GM18861 (cell line): ENCODE measurements around the gene PLEKHG7.
"Not testable (repeated sequence)": the region's sequence is repeated elsewhere in the genome, so short reads cannot be mapped to it uniquely, and the experiment has no call there.

Experiments used
- ATAC-seq: cut with Tn5 transposase; IDR thresholded peaks from one replicate; pipeline ENCODE4 v1.9.1; 2021; ENCODE audit not compliant: unreplicated experiment

The PLEKHG7 gene

GRCh38 chr12:92745856-92746550 lies 43.2 kb downstream of the PLEKHG7 start:
- ATAC-seq = no peak

DNA sequence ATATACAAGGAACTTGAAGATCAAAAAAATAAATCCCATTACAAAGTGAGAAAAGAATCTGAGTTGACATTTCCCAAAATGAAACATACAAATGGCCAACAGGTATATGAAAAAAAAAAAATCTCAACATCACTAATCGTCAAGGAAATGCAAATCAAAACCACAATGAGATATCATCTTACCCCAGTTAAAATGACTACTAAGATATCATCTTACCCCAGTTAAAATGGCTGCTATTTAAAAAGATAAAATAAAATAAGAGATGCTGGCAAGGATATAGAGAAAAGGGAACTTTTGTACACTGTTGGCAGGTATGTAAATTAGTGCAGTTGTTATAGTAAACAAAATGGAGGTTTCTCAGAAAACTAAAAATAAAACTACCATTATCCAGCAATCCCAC lies 44.4 kb downstream of the PLEKHG7 start:
- ATAC-seq = no peak

DNA sequence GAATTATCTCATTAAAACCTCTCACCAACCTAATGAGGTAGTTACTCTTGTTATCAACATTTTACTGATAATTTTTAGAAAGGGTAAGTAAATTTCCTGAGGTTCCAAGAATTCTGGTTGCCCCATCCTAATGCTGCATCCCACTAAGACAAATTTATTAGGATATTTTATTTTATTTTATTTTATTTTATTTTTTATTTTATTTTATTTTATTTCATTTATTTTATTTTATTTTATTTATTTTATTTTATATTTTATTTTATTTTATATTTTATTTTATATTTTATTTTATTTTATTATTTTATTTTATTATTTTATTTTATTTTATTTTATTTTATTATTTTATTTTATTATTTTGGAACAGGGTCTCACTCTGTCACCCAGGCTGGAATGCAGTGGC lies 46.9 kb downstream of the PLEKHG7 start:
- ATAC-seq = not testable (repeated sequence)

DNA sequence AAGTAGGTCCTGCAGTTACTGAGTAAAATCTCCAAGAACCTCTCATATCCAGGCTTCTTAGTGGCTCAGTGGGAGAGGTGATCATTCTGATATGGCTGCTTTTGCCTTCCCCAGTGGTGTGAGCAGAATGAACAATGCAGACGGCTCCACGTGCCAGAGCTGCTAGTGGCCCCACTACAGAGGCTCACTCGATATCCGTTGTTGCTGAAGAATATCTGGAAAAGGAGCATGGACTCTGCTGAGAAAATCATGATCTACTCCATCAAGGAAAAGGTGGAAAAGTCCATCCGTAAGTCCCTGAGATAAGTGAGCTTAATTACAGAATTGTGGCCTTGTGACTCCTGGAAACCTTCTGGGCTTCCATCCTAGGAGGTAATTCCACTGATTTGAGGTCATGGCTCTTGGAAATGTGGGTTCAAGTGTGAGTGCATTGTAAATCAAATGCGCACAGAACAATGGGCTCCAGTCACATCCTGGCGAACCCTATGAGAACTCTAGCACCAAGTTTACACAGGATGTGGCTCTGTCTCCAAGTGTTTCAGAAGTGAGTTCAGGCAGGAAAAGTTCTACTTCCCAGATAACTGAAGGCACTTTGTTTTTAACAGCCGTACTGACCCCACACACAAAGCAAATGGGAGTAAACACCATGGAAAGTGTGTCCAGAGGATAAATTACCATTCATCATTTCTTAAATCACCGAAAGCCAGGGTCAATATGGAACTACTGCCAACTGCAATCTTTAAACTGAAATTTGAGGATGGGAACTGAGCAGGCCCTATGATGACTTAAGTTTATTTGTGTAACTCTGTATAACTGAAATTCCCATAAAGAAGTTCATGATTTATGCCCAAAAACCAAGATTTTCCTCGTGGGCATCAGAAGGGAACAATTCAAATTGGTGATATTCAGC lies 51.4 kb downstream of the PLEKHG7 start:
- no peak for ATAC-seq

DNA sequence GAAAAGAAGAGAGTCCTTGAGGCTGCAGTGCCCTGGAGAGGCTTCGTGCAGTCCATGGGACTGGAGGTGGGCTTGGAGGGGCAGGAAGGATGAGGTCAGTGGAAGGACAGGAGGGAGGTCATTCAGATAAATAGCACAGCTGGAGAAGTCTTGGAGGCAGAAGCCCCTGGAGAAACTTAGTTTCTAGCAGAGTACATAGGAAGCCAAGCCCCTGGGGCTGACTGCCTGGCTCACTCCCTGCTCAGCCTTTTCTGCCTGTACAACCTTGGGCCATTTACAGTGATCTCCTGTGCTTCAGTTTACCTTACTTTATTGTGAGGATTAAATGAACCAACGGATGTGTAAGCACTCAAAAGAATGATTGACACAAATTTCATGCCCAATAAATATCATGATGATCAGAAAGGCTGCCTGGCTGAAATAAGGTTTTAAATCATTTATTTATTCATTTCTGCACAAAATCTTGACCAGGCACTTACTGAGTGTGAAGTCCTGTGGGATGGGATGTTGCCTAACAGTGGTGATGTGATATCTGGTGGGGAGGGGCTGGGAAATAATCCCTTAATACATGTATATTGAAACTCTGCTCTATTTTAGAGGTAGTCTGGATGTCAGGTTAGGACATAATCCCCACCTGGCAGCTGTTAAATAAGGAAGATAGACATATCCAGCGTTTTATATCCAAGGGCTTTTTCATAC lies 54.3 kb downstream of the PLEKHG7 start:
- no peak for ATAC-seq

DNA sequence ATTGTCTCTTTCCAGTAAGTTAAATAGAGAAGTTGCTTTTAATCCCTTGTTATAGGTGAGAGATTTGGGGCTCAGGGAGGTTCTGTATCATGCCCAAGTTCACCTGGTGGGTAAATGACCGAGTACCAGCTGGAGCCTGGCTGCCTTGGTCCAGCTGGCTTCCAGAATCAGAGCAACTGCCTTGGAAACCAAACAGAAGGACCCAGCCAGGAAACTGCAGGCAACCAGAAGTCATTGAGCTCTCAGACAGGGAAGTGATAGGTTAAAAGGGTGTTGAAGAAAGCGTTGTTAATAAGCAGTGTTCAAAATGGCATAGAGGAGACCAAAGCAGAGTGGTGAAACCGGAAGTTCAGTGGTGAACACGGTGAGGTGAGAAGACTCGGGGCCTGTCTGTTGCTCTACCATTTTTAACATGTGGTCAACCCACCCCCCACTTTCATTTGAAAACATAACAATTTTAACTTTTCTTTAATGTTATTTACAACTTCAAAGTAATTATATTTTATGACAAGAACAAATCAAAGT lies 54.9 kb downstream of the PLEKHG7 start:
- no peak for ATAC-seq

- no peak for ATAC-seq
These were observed 57.0 kb downstream of the PLEKHG7 start for GRCh38 chr12:92759634-92760268.

- peak; percentile 66 for ATAC-seq
These were observed 60.0 kb downstream of the PLEKHG7 start for GRCh38 chr12:92762773-92763172.

DNA sequence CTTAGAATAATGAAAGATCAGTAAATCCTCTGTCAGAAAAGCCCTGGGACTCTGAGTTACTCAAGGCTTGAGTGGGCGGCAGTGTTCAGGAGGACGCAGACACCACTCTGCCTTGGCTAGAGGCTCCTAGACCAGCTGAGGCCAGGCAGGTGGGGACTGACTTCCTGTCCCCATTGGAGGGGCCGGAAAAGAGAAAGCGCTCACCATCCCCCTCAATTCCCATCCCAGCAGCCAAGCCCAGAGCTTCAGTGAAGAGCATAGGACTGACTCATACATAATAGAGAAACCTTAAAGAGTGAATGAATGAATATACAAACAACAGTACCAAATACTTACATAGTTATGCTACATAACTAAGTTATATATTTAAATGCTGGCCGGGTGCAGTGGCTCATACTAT lies 62.0 kb downstream of the PLEKHG7 start:
- ATAC-seq = no peak

DNA sequence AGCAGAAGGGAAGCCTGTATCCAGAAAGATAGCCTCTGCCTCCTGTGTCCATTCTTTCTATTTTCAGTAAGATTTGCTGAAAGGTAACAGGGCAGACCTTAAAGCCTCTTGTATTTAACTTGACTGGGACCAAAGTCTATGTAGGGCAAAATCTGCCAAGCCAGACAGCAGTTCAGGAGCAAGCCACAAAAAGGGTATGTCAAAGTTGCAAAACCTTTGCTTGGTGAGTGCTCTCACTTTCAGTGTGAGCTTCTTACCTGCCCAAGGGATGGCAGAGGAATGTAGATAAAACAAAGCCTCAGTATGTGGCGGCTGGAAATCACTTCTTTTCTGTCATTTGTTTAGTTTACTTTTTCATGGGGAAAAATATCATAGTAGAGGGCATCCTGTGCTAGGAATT lies 63.1 kb downstream of the PLEKHG7 start:
- no peak for ATAC-seq

GRCh38 chr12:92769124-92769901 lies 66.5 kb downstream of the PLEKHG7 start:
- ATAC-seq = peak; percentile 90

DNA sequence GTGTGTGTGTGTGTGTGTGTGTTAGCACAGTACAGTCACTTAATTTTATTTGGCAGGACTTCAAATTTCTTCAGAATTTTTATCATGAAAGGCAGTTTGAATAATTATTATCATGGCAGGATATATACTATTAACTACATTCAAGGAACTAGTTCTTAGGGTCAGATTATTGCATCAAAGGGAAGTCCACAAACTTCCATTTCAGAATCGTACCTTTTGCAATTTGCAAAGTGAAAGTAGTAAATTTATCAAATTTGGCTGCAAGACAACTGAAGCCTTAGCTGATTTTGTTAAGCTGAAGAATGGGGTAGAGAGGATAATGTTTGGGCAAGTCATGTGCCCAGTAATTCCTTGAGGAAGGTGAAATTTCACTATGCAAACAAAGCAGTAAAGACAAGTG lies 68.2 kb downstream of the PLEKHG7 start:
- no peak for ATAC-seq

DNA sequence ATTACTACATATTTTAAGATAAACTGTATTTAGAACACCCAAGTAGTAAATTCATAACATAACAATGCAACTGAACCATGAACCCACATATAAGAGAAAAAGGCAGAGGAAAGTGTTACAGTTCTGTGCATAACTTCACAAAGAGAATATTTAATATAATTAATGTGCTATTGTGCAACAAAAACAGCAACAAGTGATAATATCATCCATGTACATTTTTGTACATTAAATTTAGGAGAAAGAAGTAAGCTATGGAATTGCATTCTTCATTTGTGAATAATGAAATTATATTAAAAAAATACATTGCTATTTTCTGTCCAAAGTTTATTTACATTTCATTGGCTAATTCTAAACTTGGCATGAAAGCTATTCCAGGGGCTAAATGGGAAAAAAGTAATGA lies 72.6 kb downstream of the PLEKHG7 start:
- ATAC-seq = no peak

DNA sequence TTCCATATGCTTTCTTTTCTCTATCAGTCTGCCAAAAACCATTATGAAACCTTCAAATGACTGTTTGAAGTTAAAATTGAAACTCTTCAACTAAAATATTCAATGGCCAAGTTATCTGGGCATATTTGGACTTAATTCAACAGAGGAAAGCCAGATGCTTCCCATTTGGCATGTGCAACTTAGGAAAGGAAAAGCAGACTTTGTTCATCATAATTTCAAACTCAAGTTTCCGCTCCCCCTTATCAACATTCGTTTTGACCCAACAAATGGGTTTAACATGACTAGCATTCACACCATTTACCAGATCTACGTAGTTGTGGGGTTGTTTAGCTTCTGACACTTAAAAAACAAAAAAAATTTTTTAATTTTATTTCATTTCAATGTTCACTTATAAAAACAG lies 75.7 kb downstream of the PLEKHG7 start:
- ATAC-seq = no peak

- ATAC-seq = no peak
These were observed 77.1 kb downstream of the PLEKHG7 start for GRCh38 chr12:92779902-92780301.

DNA sequence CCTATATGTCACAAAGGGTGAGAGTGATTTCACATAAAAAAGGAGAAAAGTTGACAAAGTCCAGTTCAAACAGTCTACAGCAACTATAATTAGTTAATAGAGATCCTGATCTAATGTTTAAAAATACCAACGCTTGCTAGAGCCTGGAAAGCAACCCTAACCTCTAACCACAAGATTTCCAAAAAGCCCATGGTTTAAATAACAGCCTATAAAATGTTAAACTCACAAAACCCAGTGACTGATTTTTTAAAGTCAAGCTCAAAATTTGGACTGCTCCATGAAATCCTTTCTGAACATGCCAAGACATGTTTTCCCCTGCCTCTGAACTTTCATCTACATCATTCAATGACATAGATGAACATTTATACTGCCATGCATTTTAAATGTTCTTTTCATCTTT lies 81.6 kb downstream of the PLEKHG7 start:
- ATAC-seq = no peak

DNA sequence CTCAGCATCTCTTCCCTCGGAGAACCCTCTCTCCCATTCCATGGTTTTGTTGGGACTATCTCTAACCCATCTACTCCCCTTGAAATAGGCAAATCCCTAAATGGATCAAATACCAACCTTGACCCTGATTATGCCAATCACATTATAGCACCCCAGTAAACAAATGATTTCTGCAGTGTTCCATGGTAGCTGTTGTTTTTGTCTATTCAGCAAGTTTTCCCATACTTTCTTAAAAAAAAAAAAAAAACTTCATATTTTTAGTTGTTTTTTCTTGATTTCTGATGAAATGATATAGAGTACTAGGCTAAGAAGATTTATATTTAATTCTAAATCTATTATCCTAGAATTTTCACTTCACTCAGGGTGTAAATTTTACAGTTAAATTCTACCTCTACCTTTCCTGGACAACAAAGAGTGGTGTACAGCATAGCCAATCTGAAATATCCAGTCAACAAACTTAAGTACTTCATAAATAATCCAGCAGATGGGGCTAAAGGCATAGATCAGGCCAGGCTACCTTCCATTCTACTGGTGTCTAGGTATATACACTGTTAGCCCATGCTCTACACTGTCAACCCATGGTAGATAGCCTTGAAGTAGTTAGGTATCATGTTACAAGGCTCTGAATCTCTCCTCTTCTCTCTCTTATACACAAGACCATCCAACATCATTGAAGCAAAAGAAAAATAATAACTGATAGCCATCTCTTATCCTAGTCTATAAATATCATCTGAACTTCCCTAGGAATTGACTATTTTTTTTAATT lies 82.2 kb downstream of the PLEKHG7 start:
- peak; percentile 93 for ATAC-seq

DNA sequence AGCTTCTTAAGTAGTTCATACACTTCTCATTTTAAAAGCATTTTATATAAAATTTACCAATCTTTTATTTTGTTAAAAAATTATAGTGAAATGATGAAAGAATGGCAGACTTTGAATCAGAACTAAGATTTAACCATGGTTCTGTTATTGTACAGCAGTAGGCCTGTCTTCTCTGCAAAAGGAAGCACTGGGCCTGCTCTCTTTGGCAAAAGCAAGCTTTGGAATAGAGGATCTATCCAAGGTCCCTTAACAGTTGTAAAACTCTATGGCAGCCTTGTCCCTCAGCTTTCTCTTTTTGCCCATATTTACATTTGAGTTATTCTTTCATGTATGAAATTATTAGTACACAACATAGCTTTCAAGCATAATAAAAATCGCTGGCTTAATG lies 82.8 kb downstream of the PLEKHG7 start:
- no peak for ATAC-seq

- ATAC-seq = no peak
These were observed 83.3 kb downstream of the PLEKHG7 start for GRCh38 chr12:92786045-92786444.

- ATAC-seq = not testable (repeated sequence)
These were observed 91.6 kb downstream of the PLEKHG7 start for GRCh38 chr12:92794356-92794755.
